Colonic mucosa (tissue), 4 donors: Measurements from ENCODE around the gene ANKS1B. TPM values are rescaled to one million over a fixed set of nuclear protein-coding genes. Genes with fewer than 3 reads are reported as not detected.
A peak's percentile ranks its signal among the peaks of the same experiment; 100 is the strongest.

Experiments used
- DNase-seq: peaks from one replicate; pipeline ENCODE4 v3.0.0-alpha.2; 2020
- H3K27ac ChIP-seq: fragments of 200-600 bp; one replicate; pipeline ENCODE4 v1.8.0; 2021
- H3K27me3 ChIP-seq: fragments of 200-600 bp; one replicate; pipeline ENCODE4 v1.8.0; 2021
- H3K36me3 ChIP-seq: fragments of 200-600 bp; one replicate; pipeline ENCODE4 v1.8.0; 2021
- H3K4me1 ChIP-seq: fragments of 200-600 bp; one replicate; pipeline ENCODE4 v1.8.0; 2021; ENCODE audit warnings: mild to moderate bottlenecking
- H3K4me3 ChIP-seq: fragments of 200-600 bp; one replicate; pipeline ENCODE4 v1.8.0; 2021
- H3K9ac ChIP-seq, 2 donors: one replicate each; pipeline ENCODE4 v1.7.0; 2013; ENCODE audit warnings: control low read depth in 2 of 2, low read depth in 2 of 2, low read length in 2 of 2
- H3K9me3 ChIP-seq: fragments of 200-600 bp; one replicate; pipeline ENCODE4 v1.8.0; 2021
- intact Hi-C: fragments of 100-400 bp; cut with DNase I; formaldehyde crosslinking; loops from one replicate; pipeline ENCODE4 v1.14.1; 2022
- total RNA-seq, 2 donors: library from RNA; stranded (reverse); fragmentation: NEBNext Ultra II Directional in 1 of 2; extraction: Animal tissue kit (Norgen Biotek cat#: 25700) in 1 of 2; gene quantifications; one replicate each; pipeline ENCODE4 v1.2.1, GENCODE V29; 2021
- TF ChIP-seq, protein P1 (sequence below): fragments of 200-600 bp; IDR thresholded peaks from one replicate; pipeline ENCODE4 v1.8.0; 2022; ENCODE audit warnings: antibody characterized with exemption, mild to moderate bottlenecking
- donor health status: healthy.
- donor health status: DM: no; HTN: no; CAD: no.
- donor health status: DM: no; HTN: no; CAD: no.

Gene ANKS1B
- total RNA-seq, 2 donors from 2014 or later, result 1.7 to 3.3 TPM

DNA sequence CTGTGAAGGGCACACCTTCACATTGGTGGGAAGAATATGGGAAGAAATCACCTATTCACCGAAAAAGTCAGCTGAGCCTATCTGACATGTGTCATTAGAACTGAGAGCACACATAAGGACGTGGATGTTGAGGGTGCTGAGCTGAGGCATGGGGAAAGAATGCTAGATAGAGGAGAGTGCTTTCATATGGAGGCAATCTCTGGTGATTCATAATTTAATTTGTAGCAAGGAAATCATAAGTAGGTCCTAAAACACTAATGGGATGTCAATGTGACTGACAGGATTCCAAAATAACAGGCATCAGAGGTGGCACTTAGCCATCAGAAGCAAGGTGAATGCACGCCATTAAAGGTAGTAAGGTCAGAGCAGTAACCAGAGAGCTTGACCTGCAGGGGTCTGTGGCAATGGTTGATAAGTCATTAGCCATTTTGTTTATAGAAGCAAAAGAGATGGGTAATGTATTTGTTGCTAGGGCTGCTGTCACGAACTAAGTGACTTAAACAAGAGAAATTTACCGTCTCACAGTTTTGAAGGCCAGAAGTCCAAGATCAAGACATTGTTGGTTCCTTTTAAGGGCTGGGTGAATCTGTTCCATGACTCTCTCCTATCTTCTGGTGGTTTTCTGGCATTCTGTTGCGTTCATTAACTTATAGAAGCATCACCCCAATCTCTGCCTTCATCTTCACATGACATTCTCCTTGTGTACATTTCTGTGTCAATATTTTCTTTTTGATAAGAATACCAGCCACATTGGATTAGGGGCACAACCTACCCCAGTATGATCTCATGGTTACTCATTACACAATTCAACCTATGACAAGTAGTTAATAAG is 69.3 kb downstream of the ANKS1B start:
- Histone ChIP-seq H3K4me1 (no peaks in the 10 kb centered on the region), H3K9ac (no peak overlapping the region), H3K9me3 (no peaks in the 10 kb centered on the region), H3K36me3 (no peaks in the 10 kb centered on the region), H3K27me3 (no peaks in the 10 kb centered on the region), H3K4me3 (no peak overlapping the region), H3K27ac (no peak overlapping the region)
- DNase-seq, result no peak
- TF ChIP-seq, protein P1, sequence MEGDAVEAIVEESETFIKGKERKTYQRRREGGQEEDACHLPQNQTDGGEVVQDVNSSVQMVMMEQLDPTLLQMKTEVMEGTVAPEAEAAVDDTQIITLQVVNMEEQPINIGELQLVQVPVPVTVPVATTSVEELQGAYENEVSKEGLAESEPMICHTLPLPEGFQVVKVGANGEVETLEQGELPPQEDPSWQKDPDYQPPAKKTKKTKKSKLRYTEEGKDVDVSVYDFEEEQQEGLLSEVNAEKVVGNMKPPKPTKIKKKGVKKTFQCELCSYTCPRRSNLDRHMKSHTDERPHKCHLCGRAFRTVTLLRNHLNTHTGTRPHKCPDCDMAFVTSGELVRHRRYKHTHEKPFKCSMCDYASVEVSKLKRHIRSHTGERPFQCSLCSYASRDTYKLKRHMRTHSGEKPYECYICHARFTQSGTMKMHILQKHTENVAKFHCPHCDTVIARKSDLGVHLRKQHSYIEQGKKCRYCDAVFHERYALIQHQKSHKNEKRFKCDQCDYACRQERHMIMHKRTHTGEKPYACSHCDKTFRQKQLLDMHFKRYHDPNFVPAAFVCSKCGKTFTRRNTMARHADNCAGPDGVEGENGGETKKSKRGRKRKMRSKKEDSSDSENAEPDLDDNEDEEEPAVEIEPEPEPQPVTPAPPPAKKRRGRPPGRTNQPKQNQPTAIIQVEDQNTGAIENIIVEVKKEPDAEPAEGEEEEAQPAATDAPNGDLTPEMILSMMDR, result no peak
- intact Hi-C loops, result no loop called here

DNA sequence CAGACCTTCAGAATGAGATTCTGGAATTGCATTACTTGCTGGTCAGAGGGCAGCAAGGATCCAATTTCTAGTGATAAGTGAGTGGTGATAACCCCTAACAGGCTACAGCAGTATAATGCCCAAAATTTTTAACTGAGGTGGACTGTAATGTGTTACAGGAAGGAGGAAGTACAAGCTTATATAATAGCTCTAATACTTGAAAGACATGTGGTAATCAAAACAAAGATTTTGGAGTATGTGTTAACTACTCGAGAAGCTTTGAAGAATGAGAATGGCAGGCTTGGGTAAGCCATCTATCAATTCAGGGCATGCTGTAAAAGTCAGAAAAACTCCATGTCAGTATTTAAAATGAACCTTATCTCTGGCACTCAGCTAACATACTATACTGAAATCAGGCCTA is 70.5 kb downstream of the ANKS1B start:
- Histone ChIP-seq H3K9ac (no peak overlapping the region), H3K27ac (no peak overlapping the region), H3K36me3 (no peaks in the 10 kb centered on the region), H3K9me3 (no peaks in the 10 kb centered on the region), H3K4me1 (no peaks in the 10 kb centered on the region), H3K4me3 (no peak overlapping the region), H3K27me3 (no peaks in the 10 kb centered on the region)
- intact Hi-C loops, result no loop called here
- TF ChIP-seq, protein P1, result no peak
- DNase-seq, result no peak

DNA sequence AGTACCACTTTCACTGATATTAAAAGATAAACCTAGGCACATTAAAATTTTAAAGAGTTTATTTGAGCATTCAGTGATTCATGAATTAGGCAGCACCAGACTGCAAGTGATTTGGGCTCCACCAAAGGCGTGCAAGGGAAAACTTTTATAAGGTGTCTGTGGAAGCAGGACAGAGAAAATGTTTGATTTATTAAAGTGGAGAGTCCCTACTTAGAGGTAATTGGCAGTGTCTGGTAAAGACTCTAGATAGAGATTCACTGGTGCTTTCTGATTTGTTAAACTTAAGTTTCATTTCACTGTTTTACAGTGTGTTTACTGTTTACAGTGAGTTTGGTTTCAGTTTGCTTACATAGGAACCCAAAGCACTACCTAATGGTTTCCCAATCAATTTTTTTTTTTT is 72.8 kb downstream of the ANKS1B start:
- H3K4me1 ChIP-seq, result no peaks in the 10 kb centered on the region
- no peak overlapping the region for H3K4me3 ChIP-seq
- H3K9me3 ChIP-seq, result no peaks in the 10 kb centered on the region
- no peak overlapping the region for H3K27ac ChIP-seq
- TF ChIP-seq, protein P1, result no peak
- no peaks in the 10 kb centered on the region for H3K36me3 ChIP-seq
- H3K9ac ChIP-seq, result no peak overlapping the region
- intact Hi-C loops, result no loop called here
- DNase-seq, result no peak
- H3K27me3 ChIP-seq, result no peaks in the 10 kb centered on the region

DNA sequence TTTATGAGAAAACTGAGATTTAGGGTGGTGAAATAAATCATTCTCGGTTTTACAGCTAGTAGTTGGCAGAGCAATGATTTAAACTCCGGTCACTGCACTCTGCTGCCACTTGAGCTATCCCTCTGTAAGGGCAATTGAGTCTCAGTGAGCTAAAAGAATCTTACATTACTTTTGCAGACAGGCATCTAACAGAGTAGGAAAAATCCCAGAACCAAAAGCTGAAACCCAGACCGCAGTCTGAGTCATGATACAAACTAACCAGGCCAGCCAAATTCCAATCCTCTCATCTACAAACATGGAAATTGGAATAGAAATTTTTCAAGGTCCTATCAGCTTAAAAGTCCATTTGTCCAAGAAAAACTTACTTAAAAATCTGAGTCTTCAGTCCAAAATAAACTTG is 73.7 kb downstream of the ANKS1B start:
- no peak overlapping the region for H3K9ac ChIP-seq
- H3K9me3 ChIP-seq, result no peaks in the 10 kb centered on the region
- H3K36me3 ChIP-seq, result no peaks in the 10 kb centered on the region
- intact Hi-C loops, result no loop called here
- TF ChIP-seq, protein P1, result no peak
- H3K4me3 ChIP-seq, result no peak overlapping the region
- DNase-seq, result peak; percentile 17
- no peak overlapping the region for H3K27ac ChIP-seq
- no peaks in the 10 kb centered on the region for H3K4me1 ChIP-seq
- H3K27me3 ChIP-seq, result no peaks in the 10 kb centered on the region

DNA sequence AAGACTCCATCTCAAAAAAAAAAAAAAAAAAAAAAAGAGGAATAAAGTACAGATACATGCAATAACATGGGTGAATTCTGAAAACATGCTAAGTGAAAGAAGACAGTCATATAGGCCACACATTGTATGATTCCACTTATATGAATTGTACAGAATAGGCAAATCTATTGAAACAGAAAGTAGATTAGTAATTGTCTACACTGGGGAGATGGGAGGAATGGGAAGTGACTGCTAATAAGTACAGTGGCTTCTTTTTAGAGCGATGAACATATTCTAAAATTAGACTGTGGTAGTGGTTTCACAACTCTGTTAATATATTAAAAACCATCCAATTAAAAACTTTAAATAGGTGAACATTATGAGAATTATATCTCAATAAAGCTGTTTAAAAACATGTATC is 74.4 kb downstream of the ANKS1B start:
- Histone ChIP-seq H3K9me3 (no peaks in the 10 kb centered on the region), H3K9ac (no peak overlapping the region), H3K36me3 (no peaks in the 10 kb centered on the region), H3K27ac (no peak overlapping the region), H3K4me3 (no peak overlapping the region), H3K4me1 (no peaks in the 10 kb centered on the region), H3K27me3 (no peaks in the 10 kb centered on the region)
- TF ChIP-seq, protein P1, result no peak
- intact Hi-C loops, result no loop called here
- no peak for DNase-seq
